HG03575 (cell line): Measurements from ENCODE around the gene PCSK5.

ENCODE experiments used
- ATAC-seq: cut with Tn5 transposase; IDR thresholded peaks from one replicate; pipeline ENCODE4 v1.9.1; 2021; ENCODE audit not compliant: unreplicated experiment, insufficient number of reproducible peaks, low FRiP score; ENCODE audit errors: extremely low read depth

Gene PCSK5

DNA sequence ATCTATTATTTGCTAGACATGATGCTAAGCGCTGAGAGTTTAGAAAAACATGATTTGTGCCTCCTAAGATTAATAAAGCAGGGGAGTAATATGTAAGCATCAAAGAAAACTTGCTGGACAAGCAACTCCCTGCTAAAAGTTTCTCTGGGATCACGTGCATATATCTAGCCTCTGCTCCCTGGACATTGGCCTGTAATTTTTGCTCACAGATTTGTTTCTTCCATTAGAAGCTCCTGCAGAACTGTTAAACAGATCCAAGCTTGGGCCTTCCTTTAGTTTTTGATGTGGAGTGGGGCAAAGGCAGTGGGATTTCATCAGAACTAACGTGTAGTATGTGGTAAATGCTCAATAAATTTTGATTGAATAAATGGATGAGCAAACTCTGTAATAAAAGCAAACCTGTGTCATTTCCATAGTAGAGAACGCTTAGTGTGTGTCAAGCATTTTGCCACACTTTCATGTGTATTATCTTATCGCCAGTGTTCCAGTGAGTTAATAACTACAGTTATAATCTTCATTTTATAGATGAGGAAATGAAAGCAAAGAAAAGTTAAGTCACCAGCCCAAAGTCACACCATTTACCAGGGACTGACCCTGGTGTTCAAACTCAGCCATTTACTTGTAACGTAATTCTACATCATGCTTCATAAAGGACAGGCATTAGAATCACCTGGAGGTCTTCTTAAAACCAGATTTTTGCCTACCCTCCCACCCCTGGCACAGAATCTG, 100.3 kb downstream of the PCSK5 start:
- no peak for ATAC-seq

DNA sequence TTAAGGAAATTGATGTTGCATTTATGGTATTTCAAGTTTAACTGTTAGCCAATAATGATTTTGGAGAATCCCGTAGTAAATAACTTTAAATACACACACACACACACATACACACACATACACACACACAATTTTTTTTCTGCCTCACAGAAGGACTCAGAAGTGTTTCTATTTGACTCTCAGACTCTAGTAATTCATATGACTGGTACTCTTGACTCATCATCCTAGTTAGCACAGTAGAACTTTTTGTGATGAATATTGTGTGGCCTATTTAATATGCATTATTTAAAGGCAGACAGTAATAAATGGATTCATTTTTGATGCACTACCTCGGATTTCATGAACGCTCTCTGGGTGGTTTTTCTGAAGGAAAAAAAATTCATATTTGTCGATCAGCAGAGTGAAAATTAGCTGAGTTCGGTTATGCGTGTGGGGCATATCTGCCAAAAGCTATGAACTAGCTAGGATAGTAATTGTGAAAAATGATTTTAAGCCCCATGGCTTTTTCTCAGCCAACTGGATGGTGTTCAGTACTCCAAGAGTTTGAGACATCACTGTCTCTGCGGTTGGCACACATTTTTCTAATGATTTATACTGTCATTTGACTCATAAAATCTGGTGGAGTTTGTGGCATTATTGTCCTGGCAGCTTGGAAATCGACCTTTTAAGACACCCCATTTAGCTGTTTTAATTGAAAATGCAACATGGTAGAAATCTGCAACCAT, 102.2 kb downstream of the PCSK5 start:
- ATAC-seq = no peak

DNA sequence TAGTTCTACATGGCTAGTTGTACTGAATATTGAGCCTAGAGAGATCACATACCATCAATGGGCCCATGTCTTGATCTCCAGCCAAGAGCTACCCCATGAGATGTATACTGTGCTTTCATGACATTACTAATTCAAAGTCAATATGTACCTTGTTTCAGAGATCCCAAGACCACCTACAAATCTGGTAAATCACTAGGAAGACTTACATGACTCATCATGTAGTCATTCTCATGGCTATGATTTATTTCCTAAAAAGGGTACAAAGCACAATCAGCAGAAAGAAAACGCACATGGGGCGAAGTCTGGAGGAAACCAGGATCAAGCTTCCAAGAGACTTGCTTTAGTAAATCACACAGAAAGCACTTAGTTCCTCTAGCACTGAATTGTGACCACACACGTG, 103.0 kb downstream of the PCSK5 start:
- ATAC-seq = no peak

DNA sequence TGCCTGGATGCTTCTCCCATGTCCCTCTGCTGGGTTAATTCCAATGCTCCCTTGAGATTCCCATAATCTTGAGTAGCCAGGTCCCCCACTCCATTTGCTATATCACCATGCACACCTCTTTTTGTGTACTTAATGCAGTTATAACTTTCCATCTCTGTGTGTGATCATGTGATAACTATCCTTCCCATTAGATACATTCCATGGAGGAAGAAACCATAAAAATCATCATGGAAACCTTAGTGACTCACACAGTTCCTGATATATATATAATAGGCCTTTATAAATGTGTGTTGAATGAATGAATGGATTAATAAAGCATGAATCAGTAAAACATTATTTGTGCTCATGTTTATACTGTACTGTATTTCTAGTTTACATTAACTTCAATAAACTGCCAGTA, 104.6 kb downstream of the PCSK5 start:
- no peak for ATAC-seq

DNA sequence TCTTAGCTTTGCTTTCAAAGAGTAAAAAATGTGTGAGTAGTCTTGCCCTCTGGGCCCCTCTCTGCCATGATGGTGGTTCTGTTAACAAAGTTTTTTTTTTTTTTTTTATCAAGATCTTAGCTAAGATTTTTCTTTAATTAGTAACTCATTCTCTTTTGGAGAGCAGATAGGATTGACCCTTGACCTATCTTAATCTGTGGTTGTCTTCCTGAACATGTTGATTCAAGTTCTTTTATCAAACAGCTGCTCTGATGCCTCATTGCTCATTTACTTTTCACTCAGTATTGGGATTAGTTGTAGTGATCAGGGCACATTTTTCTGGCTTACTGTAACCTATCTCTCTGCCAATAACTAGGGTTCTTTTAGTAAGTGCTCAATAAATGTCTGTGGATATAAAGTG, 106.3 kb downstream of the PCSK5 start:
- ATAC-seq = no peak

DNA sequence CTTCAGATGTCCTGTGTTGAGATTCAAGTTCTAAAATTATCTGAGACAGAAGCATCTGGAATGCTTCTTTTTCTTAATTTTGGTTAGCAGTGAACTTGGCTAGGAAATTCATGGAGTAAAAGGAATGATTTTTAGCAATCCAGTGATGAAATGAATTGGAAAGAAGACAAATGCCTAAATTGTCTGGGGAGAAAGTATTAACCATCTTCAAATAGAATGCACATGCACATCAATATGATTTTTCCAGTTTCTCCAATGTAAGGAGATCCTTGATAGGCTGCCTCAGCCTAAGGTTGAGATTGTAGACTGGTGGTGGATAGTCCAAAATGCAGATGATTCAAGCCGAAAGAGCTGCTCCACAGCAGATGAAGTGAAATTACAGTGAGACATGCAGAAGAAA, 106.7 kb downstream of the PCSK5 start:
- ATAC-seq = no peak

DNA sequence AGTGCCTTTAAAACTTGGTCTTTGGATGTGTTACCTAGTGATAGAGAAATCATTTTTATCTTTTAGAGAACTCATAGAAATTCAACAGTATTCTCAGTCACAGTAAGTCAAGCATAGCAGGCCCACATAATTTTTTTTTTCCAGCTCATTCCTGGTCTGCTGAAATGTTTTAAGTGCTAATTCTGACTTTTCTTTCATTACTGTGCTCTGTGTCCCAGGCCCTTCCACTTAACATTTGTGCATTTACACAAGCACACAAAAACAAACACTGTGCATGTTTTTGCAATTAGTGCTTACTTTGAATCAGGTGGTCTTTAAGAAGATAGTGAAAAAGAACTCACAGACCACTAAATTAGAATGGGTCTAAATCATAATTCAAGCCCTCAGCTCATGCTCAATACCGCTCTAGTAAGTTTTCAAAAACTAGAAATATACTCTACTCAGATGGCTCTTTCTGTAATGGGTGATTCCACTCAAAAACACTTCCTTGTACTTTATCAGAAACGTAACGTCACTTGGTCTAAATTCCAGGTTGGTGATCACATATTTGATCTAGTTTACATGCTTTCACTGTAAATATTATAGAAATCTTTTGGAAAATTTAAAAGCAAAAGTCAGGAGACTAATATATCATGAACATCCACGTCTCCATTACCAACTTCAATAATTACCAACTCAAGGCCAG, 107.8 kb downstream of the PCSK5 start:
- ATAC-seq = no peak

DNA sequence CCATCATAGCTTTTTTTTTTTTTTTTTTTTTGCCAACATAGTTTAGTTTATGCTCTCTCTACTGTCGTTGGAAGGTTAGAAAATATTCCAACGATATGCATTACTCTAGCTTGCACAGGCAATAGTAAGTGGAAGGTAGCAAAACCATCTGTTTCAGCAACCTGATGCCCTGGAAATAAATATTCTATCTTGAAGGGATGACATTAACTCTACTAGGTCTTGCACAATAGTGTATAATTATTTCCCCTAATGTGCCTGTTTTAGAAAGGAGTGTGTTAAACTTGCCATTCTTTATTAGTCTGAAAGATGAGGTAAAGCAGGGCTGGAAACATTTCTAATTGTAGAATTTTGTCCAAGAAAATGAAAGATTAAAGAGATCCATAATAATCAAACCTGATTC, 111.0 kb downstream of the PCSK5 start:
- no peak for ATAC-seq

DNA sequence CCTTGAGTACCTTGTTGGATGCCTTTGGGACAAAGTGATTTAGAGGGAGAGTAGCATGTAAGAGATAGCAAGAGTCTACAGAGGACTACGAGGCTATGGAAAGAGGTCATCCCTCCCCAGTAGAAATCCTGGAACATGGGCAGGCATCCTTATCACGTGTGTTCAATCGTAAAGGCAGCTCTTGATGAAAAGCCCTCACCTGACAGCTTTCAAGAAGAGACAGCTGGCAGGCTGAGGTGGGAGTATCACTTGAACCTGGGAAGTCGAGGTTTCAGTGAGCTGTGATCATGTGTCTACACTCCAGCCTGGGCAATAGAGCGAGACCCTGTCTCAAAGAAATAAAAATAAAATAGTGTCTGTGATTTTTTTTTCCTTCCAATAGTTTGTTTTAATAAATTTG, 112.6 kb downstream of the PCSK5 start:
- ATAC-seq = no peak

DNA sequence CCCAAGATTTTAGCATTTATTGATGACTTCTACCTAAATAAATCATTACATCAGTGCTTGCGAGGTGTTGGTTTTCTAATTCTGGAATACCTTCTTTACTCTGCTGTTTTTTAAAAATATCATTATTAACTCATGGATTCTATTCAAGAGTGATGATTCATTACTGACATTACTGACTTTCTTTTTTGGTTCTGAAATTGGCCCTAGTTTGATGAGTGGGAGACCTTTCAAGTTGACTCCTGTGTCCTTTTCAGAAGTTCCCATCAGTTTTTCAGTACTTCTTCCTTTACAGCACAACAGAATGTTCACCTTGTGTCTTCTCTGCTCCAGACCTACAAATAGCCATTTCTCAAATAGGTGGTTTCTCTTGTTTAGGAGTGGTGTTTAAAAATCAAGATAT, 114.1 kb downstream of the PCSK5 start:
- no peak for ATAC-seq

DNA sequence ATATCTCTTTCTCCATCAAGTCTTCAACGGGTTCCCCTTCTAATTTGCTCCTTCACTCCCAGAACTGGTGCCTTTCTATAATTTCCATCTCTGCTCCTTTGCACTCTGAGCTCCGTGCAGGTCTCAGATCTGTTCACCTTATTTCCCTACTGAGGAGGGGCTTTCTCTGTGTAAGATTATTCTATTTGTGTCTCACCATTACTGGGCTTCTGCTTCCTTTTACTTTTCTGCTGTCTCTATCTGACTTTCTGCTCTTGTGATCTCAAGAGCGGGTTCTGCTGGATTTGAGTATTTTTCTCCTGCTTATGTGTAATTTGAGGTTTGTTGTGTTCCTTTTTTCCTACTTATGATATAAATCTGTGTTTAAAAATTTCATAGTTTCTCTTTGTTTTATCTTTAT, 117.5 kb downstream of the PCSK5 start:
- ATAC-seq = no peak

DNA sequence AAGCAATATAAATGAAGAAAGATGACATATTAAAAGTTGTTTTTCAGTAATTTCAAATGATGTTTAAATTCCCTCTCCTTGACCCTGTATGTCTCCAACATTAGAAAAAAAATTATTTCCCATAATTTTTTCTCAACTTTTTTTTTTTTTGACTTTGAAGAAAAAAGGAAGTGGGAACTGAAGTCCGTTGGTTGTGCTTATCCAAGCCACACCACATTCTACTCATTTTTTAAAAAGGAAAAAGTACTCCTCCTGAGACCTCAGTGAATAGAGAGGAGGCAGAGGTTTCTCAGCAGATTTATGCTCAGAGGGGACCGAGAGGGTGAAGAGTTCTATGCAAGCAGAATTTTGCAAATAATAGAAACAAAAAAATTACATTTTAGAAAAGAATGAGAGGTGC, 123.3 kb downstream of the PCSK5 start:
- no peak for ATAC-seq

DNA sequence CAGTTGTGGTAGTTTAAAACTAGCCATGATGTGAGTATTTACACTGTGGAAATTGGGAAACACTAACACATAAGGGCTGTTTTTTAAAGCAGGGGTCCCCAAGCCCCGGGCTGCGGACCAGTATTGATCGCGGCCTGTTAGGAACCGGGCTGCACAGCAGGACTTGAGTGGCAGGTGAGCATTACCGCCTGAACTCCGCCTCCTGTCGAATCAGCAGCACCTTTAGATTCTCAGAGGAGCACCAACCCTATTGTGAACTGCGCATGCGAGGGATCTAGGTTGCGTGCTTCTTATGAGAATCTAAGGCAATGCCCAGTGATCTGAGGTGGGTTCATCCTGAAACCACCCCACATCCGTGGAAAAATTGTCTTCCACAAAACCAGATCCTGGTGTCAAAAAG, 127.8 kb downstream of the PCSK5 start:
- ATAC-seq = no peak

DNA sequence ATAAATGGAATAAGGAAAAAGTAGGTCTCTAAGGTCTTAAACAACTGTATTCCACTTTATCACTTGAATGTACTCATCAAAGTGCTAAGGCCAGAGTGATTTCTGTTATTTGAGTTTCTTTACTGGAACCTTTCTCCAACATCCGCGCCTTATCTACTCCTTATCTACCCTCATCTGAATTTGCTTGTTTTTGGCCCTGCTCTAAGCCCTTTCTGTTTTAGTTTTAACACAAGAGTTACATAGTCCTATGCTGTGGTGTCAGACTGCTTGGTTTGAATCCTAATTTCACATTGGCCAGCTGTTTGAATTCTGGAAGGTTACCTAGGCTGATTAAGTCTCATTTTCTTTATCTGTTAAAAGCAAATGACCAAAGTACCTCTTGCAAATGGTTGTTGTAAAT, 128.3 kb downstream of the PCSK5 start:
- ATAC-seq = no peak

DNA sequence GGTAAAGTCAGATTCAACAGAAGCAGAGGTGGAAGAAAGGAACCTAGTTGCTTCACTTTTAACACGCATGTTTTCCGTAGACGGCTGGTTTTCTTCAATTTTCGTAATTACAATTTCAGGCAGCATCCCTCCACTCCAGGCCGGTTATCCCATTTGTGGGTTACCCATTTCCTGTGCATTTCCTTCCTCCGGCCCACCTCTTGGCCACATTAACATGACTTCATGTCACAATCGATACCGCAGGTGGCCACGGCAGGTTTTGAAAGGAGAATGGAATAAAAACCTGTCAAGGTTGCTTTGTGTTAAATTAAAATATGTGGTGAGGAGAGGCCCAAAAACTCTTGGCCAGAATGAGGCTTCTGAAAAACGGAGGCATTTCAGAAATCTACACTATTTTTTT, 130.2 kb downstream of the PCSK5 start:
- ATAC-seq = no peak

DNA sequence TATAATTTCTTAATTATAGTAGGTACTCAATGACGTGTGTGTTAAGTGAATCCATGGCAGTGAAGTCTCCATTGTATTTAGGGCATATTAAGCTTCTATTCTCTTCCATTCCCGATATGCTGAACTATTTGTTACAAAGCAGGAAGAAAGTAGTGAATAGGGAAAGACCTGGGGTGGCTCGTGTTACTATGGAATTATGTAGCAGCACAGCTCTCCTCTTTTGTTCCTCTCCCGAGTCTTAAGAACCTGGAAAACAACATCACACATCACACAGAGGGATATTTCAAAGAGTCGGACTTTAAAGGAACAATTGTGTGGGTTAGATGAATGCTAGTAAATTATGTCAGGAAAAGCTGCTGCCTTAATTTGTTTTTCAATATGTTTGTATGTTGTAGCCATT, 131.8 kb downstream of the PCSK5 start:
- ATAC-seq = no peak

DNA sequence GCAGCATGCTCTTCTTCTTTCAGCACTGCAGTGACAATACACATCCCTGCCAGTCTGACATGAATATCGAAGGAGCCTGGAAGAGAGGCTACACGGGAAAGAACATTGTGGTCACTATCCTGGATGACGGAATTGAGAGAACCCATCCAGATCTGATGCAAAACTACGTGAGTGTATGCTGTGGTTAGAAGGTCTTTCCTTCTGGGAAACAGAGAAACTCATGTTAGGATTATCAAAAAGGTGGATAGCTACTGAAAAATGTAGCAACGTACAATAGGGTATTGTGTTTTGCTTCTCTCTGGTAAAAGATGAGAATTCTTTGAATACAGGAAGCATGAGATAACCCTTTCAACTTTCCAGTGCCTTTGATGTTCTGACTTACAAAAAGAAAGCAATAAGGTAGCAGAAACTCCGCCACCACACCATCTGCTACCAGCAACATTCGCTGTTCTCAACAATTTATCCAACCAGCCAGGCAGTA, 133.3 kb downstream of the PCSK5 start:
- ATAC-seq = no peak

DNA sequence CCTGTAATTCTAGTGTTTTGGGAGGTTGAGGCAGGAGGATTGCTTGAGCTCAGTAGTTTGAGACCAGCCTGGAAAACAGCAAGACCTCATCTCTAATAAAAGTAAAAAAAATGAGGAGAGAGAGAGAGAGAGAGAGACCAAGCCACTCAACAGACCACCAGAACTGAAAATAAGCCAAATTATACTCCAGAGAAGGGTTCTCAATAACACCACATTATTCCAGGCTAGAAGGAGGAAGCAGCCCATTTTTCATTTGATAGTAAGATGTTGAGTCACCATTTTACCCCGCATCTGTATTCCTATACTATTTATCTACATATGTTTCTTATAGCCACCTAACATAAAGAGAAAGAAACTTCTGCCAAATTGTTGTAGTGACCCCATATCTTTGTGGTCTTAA, 134.8 kb downstream of the PCSK5 start:
- ATAC-seq = no peak

DNA sequence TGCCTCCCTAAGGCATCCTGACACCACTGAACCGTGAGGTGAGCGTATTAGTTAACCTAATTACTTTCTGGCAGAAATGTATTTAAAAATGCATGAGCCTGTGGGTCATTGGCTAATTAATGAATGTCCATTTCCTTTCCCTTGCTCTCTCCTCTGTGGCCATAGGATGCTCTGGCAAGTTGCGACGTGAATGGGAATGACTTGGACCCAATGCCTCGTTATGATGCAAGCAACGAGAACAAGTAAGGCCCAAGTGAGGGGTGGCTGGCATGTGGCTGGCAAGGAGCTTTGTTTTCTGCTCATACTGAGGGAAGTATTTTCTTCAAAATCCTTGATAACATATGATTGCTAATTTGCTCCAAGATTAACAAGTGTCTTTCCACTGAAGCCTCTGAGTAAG, 136.3 kb downstream of the PCSK5 start:
- no peak for ATAC-seq

DNA sequence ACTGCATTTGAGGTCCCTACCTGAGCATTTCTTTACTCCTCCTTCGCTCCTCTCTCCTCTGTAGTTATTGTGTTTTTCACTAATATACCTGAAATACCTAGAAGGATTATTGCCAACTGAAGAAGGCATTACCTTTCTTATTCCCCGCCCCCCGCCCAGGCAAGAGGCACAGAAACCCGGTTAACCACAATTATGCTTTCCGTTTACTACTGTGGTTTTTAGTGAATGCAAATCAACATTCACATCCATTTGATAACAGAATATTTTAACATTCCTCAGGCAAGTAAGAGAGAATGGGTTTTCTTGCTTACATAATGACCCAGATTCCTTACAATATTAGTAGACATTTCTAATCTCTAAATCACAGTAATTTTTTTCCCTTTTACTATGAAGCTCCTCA, 136.9 kb downstream of the PCSK5 start:
- ATAC-seq = no peak
